SU-DHL-6 (cell line): ENCODE results near the gene SRGAP1.

Experiments
- H2AFZ ChIP-seq: fragments of 200-600 bp; sonication (generic); 2 replicates; pipeline ENCODE4 v1.6.1; 2014; ENCODE audit warnings: low read depth, mild to moderate bottlenecking, moderate library complexity, mixed read lengths, antibody characterized with exemption, low read length; ENCODE audit not compliant: severe bottlenecking
- H3F3A ChIP-seq: fragments of 200-600 bp; shearing (Covaris generic); 2 replicates; pipeline ENCODE4 v1.6.0; 2016; ENCODE audit warnings: antibody characterized with exemption, mild to moderate bottlenecking; ENCODE audit not compliant: insufficient read depth
- H3K27ac ChIP-seq: fragments of 200-600 bp; sonication (generic); 2 replicates; pipeline ENCODE4 v1.5.1; 2016; ENCODE audit warnings: low read depth, mild to moderate bottlenecking, low read length, moderate library complexity, mixed read lengths
- H3K27me3 ChIP-seq: fragments of 200-600 bp; sonication (generic), shearing (Covaris generic); 2 replicates; pipeline ENCODE4 v1.6.0; 2014; ENCODE audit warnings: mild to moderate bottlenecking, low read length
- H3K36me3 ChIP-seq: fragments of 200-600 bp; sonication (generic); 2 replicates; pipeline ENCODE4 v1.6.1; 2014; ENCODE audit warnings: mild to moderate bottlenecking, low read length, mixed read lengths
- H3K4me2 ChIP-seq: fragments of 300-600, 200-600 bp; shearing (Covaris generic), sonication (generic); 2 replicates; pipeline ENCODE4 v1.6.0; 2014; ENCODE audit warnings: low read length, low read depth, mild to moderate bottlenecking; ENCODE audit not compliant: poor library complexity, severe bottlenecking
- H3K4me3 ChIP-seq: fragments of 200-600 bp; sonication (generic); 2 replicates; pipeline ENCODE4 v1.5.1; 2014; ENCODE audit warnings: antibody characterized with exemption, low read length, mild to moderate bottlenecking, mixed read lengths; ENCODE audit not compliant: insufficient read depth, poor library complexity, severe bottlenecking
- H3K79me2 ChIP-seq: fragments of 200-600 bp; sonication (generic); 2 replicates; pipeline ENCODE4 v1.6.1; 2014; ENCODE audit warnings: mild to moderate bottlenecking, low read length, moderate library complexity; ENCODE audit not compliant: insufficient read depth
- H3K9ac ChIP-seq: fragments of 200-600 bp; sonication (generic); 2 replicates; pipeline ENCODE4 v1.7.0; 2014; ENCODE audit warnings: mild to moderate bottlenecking, low read length
- H3K9me2 ChIP-seq: fragments of 200-600 bp; sonication (generic); replicated peaks from 2 replicates; pipeline ENCODE4 v1.6.1; 2014; ENCODE audit warnings: low read length; ENCODE audit not compliant: insufficient read depth
- H3K9me3 ChIP-seq: fragments of 200-600 bp; sonication (generic); 2 replicates; pipeline ENCODE4 v1.6.1; 2014; ENCODE audit warnings: low read length, mixed read lengths; ENCODE audit not compliant: insufficient read depth
- H4K20me1 ChIP-seq: fragments of 200-600 bp; sonication (generic); 2 replicates; pipeline ENCODE4 v1.6.1; 2014; ENCODE audit warnings: low read depth, mild to moderate bottlenecking, antibody characterized with exemption, low read length, moderate library complexity, mixed read lengths
- CTCF ChIP-seq: fragments of 200-600 bp; sonication (generic); IDR thresholded peaks from one replicate; pipeline ENCODE4 v1.5.1; 2017; ENCODE audit warnings: antibody characterized with exemption, mild to moderate bottlenecking, low read length, moderate library complexity; ENCODE audit not compliant: insufficient read depth, poor library complexity, severe bottlenecking
- EZH2phosphoT487 ChIP-seq: fragments of 200-600 bp; sonication (generic), shearing (Covaris generic); conservative IDR thresholded peaks from 2 replicates; pipeline ENCODE4 v1.6.1; 2018; ENCODE audit warnings: mild to moderate bottlenecking, antibody characterized with exemption, low read length, moderate library complexity, mixed read lengths

The SRGAP1 gene

GRCh38 chr12:63976902-63977395 lies 132.4 kb downstream of the SRGAP1 start:
- TF ChIP-seq CTCF = no peak
- TF ChIP-seq EZH2phosphoT487 = no peak

GRCh38 chr12:63977441-63977840 lies 132.9 kb downstream of the SRGAP1 start:
- Histone ChIP-seq H2AFZ (no peak overlapping the region), H3K27me3 (no peaks in the 10 kb centered on the region), H3K4me2 (no peak overlapping the region), H3K9me2 (no peaks in the 10 kb centered on the region), H3K79me2 (no peaks in the 10 kb centered on the region), H3K4me3 (no peak overlapping the region), H3F3A (no peaks in the 10 kb centered on the region), H3K9me3 (no peaks in the 10 kb centered on the region), H3K36me3 (no peaks in the 10 kb centered on the region), H3K9ac (no peak overlapping the region), H3K27ac (no peak overlapping the region), H4K20me1 (no peaks in the 10 kb centered on the region)
- TF ChIP-seq CTCF (no peak), EZH2phosphoT487 (no peak)

More at GRCh38 chr12:63976902-63977395, 132.4 kb downstream of the SRGAP1 start:
- Histone ChIP-seq H3K9me2 (no peaks in the 10 kb centered on the region), H3K36me3 (no peaks in the 10 kb centered on the region), H3K27me3 (no peaks in the 10 kb centered on the region), H3K9me3 (no peaks in the 10 kb centered on the region), H4K20me1 (no peaks in the 10 kb centered on the region), H3F3A (no peaks in the 10 kb centered on the region), H3K9ac (no peak overlapping the region), H3K27ac (no peak overlapping the region), H3K79me2 (no peaks in the 10 kb centered on the region), H2AFZ (no peak overlapping the region), H3K4me3 (no peak overlapping the region), H3K4me2 (no peak overlapping the region)

GRCh38 chr12:63978519-63978918 lies 134.0 kb downstream of the SRGAP1 start:
- no peaks in the 10 kb centered on the region for H3K79me2 ChIP-seq
- H3K4me3 ChIP-seq = no peak overlapping the region
- H3F3A ChIP-seq = no peaks in the 10 kb centered on the region
- H3K36me3 ChIP-seq = no peaks in the 10 kb centered on the region
- H3K9ac ChIP-seq = no peak overlapping the region
- H3K9me2 ChIP-seq = no peaks in the 10 kb centered on the region
- H3K27ac ChIP-seq = no peak overlapping the region
- H3K9me3 ChIP-seq = no peaks in the 10 kb centered on the region
- H3K4me2 ChIP-seq = no peak overlapping the region
- no peaks in the 10 kb centered on the region for H4K20me1 ChIP-seq
- TF ChIP-seq EZH2phosphoT487 = no peak
- no peak for TF ChIP-seq CTCF
- H2AFZ ChIP-seq = no peak overlapping the region
- H3K27me3 ChIP-seq = no peaks in the 10 kb centered on the region
